GM18870 (cell line): ENCODE data around the gene CCM2.

Experiments
- ATAC-seq: cut with Tn5 transposase; IDR thresholded peaks from one replicate; pipeline ENCODE4 v1.9.1; 2021; ENCODE audit warnings: moderate library complexity; ENCODE audit not compliant: unreplicated experiment

The CCM2 gene

GRCh38 chr7:45118292-45118691, 118.3 kb downstream of the CCM2 start:
- ATAC-seq, result no peak

- no peak for ATAC-seq
These were observed 118.9 kb downstream of the CCM2 start for GRCh38 chr7:45118889-45119331.

- ATAC-seq, result no peak
These were observed 119.5 kb downstream of the CCM2 start for GRCh38 chr7:45119550-45119949.

DNA sequence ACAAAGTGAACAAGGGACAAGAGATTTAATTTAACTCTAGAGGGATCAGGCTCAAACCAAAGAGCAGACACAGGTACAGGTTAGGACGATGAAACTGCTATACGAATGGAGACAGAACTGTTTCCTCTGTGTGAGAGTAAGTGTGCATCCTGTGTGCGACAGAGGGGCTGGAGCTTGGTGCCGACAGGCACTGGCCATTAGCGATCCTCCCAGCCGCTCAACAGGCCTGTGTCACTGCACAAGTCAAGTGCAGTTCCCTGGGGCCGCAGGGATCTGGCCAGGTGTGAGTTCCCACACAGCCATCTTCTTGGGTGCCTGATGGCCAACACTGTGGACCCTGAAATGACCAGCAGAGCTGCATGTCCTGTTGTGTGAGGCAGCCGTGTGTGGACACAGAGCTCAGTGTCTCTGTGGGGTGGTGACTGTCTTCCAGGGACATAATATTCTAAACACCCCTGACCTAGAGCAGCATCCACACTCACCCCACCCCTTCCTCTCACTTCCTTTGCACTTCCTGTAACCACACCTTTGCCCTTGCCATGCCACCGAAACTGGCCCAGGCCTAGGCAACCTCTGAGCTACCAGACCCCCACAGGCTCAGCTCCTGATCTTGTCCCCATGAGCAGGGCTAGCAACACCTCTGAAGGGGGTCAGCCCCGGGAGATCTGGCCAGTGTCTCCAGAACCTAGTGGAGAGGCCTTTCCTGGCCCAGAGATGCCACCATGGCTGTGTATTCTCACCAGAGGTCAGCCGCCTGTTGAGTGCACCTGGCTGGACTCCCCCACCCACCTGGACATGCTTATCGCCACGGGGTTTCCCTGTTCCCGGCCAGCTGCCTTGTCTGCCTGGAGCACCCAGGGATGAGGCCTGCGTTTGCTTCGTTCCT, 123.2 kb downstream of the CCM2 start:
- ATAC-seq, result no peak

- ATAC-seq, result no peak
These were observed 124.1 kb downstream of the CCM2 start for GRCh38 chr7:45123913-45124710.

GRCh38 chr7:45125193-45125904, 125.3 kb downstream of the CCM2 start:
- no peak for ATAC-seq
